DND-41 (cell line): ENCODE results near the gene CARD19.

Experiments used
- EZH2 ChIP-seq: IDR thresholded peaks from 3 replicates; pipeline ENCODE4 v1.6.1; 2012; ENCODE audit warnings: borderline replicate concordance, low read depth, mild to moderate bottlenecking, moderate library complexity, low read length, inconsistent platforms; ENCODE audit not compliant: severe bottlenecking
- TF ChIP-seq, protein P1 (sequence below): IDR thresholded peaks from 2 replicates; pipeline ENCODE4 v1.5.1; 2012; ENCODE audit warnings: borderline replicate concordance, low read length, moderate library complexity, mild to moderate bottlenecking; ENCODE audit not compliant: poor library complexity, severe bottlenecking; ENCODE audit errors: extremely low read depth

DNA sequence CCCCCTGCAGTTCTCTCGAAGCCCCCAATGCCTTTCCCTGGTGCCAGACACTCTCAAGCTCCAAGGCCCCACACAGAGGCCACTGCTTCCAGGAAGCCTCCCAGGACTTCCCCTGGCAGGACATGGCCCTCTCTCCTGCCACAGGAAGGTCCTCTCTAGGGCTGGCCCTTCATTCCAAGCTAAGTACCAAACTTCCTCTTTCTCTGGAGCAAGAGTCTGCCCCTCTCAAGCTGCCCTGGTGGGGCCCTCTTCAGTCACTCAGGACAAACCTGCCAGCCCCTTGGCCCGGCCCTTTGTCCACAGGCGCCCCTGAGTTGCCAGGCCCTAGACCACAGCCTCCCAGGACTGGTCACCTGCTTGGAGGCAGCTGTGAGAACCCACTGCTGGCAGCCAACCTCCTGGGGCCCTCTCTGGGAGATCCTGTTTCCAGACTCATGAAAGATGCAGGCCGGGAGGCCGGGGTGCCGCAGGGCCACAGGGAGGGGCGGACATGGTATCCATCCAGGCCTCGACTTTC lies 31.4 kb downstream of the CARD19 start:
- TF ChIP-seq, protein P1, sequence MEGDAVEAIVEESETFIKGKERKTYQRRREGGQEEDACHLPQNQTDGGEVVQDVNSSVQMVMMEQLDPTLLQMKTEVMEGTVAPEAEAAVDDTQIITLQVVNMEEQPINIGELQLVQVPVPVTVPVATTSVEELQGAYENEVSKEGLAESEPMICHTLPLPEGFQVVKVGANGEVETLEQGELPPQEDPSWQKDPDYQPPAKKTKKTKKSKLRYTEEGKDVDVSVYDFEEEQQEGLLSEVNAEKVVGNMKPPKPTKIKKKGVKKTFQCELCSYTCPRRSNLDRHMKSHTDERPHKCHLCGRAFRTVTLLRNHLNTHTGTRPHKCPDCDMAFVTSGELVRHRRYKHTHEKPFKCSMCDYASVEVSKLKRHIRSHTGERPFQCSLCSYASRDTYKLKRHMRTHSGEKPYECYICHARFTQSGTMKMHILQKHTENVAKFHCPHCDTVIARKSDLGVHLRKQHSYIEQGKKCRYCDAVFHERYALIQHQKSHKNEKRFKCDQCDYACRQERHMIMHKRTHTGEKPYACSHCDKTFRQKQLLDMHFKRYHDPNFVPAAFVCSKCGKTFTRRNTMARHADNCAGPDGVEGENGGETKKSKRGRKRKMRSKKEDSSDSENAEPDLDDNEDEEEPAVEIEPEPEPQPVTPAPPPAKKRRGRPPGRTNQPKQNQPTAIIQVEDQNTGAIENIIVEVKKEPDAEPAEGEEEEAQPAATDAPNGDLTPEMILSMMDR = no peak
- no peak for TF ChIP-seq EZH2
